ENCODE results near the gene ZDHHC14. TPM values are rescaled to one million over a fixed set of nuclear protein-coding genes. Genes with fewer than 3 reads are reported as not detected.

The ZDHHC14 gene
- total and polyA plus RNA-seq, 2 of the 8 experiments (the other 6 are each of a cell fraction or from before 2014, with no cell fraction given): 2.9 to 5.3 TPM

DNA sequence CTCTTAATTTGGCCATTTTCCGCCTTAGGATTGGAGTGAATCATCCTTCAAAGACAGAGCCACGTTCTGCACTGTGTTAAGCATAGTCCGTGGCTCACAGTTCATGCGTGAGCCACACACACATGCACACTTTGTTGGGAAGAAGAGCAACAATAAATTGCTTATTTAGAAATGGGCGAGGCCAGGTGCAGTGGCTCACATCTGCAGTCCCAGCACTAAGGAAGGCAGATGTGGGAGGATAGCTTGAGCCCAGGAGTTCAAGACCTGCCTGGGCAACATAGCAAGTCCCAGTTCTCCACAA is 131.3 kb downstream of the ZDHHC14 start:
- 0 out of 2 replicates have a peak overlapping the region, but pooled peaks have one; percentile 68 for H2BK5ac ChIP-seq (ENCODE audit: low read depth, low read length)
- H3K23me2 ChIP-seq (ENCODE audit: low read depth, low read length): no peaks in the 10 kb centered on the region; the same call in 1 of the 2 replicates
- H3K79me1 ChIP-seq (ENCODE audit: low read depth, low read length): no peaks in the 10 kb centered on the region
- H2BK15ac ChIP-seq (ENCODE audit: low read length): 0 out of 2 replicates have a peak overlapping the region, but pooled peaks have one; percentile 32
- no peaks in the 10 kb centered on the region for H3K79me2 ChIP-seq (ENCODE audit: control insufficient read depth in 1 of 2, insufficient read depth in 2 of 2, low read length in 2 of 2)
- H3K4me2 ChIP-seq (ENCODE audit: insufficient read depth in 1 of 2, low read depth in 2 of 2, low read length in 2 of 2): no peak overlapping the region
- peaks cover 0 to 2% (median 0%) of the 10 kb centered on the region in 4 experiments; a peak in 1 of 7 replicates for H3K4me1 ChIP-seq (replicated peaks in 1 of 4; ENCODE audit: control insufficient read depth in 3 of 4, insufficient read depth in 4 of 4, low read length in 3 of 4)
- no peaks in the 10 kb centered on the region for H3K9me3 ChIP-seq (ENCODE audit: insufficient read depth in 2 of 2, low read depth in 1 of 2, low read length in 1 of 2)
- no peak overlapping the region for H4K8ac ChIP-seq (ENCODE audit: extremely low read depth, insufficient read depth, low read length)
- no peak overlapping the region for H2BK20ac ChIP-seq (ENCODE audit: low read length)
- 88% methylated on average over 5 of the region's 5 CpGs; no CpG with 5 or more reads in 1 of the 2 experiments for WGBS, 2 experiments (ENCODE audit: extremely low coverage in 1 of 2, insufficient coverage in 1 of 2, insufficient read length in 1 of 2, insufficient replicate concordance in 2 of 2, low coverage in 1 of 2, low lambda C conversion rate in 2 of 2, missing lambda C conversion rate in 1 of 2)
- H2BK120ac ChIP-seq (replicated peaks; ENCODE audit: low read depth, low read length): no peak overlapping the region
- CTCF ChIA-PET (ENCODE audit: partially characterized antibody): no interaction called here
- H3K23ac ChIP-seq (ENCODE audit: insufficient read length): no peak overlapping the region
- no peak overlapping the region for H3K14ac ChIP-seq (ENCODE audit: insufficient read length)
- no peak overlapping the region for H4K5ac ChIP-seq (ENCODE audit: insufficient read length, low read depth, low read length)
- H3K18ac ChIP-seq (ENCODE audit: extremely low read depth, low read length): 0 out of 2 replicates have a peak overlapping the region, but pooled peaks have one; percentile 16
- peak overlapping the region; percentile 42; the same call in 1 of the 2 replicates for H2BK12ac ChIP-seq (ENCODE audit: low read depth, low read length)
- POLR2A ChIA-PET (ENCODE audit: partially characterized antibody): no interaction called here
- no peak for FAIRE-seq
- H3K56ac ChIP-seq (replicated peaks; ENCODE audit: insufficient read length, low read depth, low read length): no peak overlapping the region
- no peaks in the 10 kb centered on the region for H4K20me1 ChIP-seq (replicated peaks in 1 of 2; ENCODE audit: control insufficient read depth in 1 of 2, insufficient read depth in 2 of 2, low read length in 2 of 2)
- no peaks in the 10 kb centered on the region for H3K36me3 ChIP-seq (ENCODE audit: control insufficient read depth in 2 of 4, insufficient read depth in 4 of 4, low read length in 3 of 4)
- H2AK5ac ChIP-seq (ENCODE audit: low read depth, low read length): no peak overlapping the region
- no peak overlapping the region for H3K4me3 ChIP-seq (ENCODE audit: extremely low read depth in 1 of 4, insufficient read depth in 2 of 4, low read depth in 3 of 4, low read length in 4 of 4)
- no peak overlapping the region for H3K27ac ChIP-seq (ENCODE audit: low read depth, low read length)
- H3K9ac ChIP-seq (replicated peaks in 1 of 4; ENCODE audit: extremely low read depth in 1 of 4, low read depth in 3 of 4, low read length in 3 of 4): no peak overlapping the region
- H4K91ac ChIP-seq (replicated peaks; ENCODE audit: insufficient read length, low read length): peak overlapping the region; percentile 25
- no peaks in the 10 kb centered on the region for H3K27me3 ChIP-seq (replicated peaks in 1 of 4; ENCODE audit: control insufficient read depth in 3 of 4, extremely low read depth in 1 of 4, insufficient read depth in 3 of 4, low read length in 3 of 4)
- TF ChIP-seq SP2 (IDR thresholded peaks at IDR 0.05; ENCODE audit: low read length): no peak
- no peak for TF ChIP-seq TCF12 (IDR thresholded peaks at IDR 0.05; ENCODE audit: low read depth, low read length)
- no peak for TF ChIP-seq RNF2 (IDR thresholded peaks at IDR 0.05; ENCODE audit: borderline replicate concordance, low read depth, low read length, missing control alignments, poor library complexity, severe bottlenecking)
- TF ChIP-seq BRCA1 (IDR thresholded peaks at IDR 0.05; ENCODE audit: low read depth, low read length): no peak
- no peak for TF ChIP-seq SIX5 (IDR thresholded peaks at IDR 0.05; ENCODE audit: low read depth, low read length)
- no peak for TF ChIP-seq HDAC2 (IDR thresholded peaks at IDR 0.05; ENCODE audit: borderline replicate concordance in 1 of 2, low read depth in 2 of 2, low read length in 2 of 2)
- TF ChIP-seq, protein P1, sequence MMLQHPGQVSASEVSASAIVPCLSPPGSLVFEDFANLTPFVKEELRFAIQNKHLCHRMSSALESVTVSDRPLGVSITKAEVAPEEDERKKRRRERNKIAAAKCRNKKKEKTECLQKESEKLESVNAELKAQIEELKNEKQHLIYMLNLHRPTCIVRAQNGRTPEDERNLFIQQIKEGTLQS (IDR thresholded peaks at IDR 0.05; ENCODE audit: insufficient read depth, low read depth, low read length): no peak
- no peak for TF ChIP-seq RBBP5 (IDR thresholded peaks at IDR 0.05; ENCODE audit: borderline replicate concordance, low read depth, low read length)
- no peak for TF ChIP-seq HDAC6 (IDR thresholded peaks at IDR 0.05; ENCODE audit: low read depth, low read length)
- DNase-seq (ENCODE audit: low read depth in 1 of 2, low spot score in 2 of 2): no peak
- no peak overlapping the region for H3K4ac ChIP-seq (replicated peaks; ENCODE audit: insufficient read length, low read depth, low read length)
- no peak overlapping the region for H2AFZ ChIP-seq (ENCODE audit: low read length)
